Mesendoderm (in vitro differentiated cells): ENCODE results near the gene PHACTR1.

Source experiments
- DNase-seq: peaks from one replicate; pipeline ENCODE4 v3.0.0; 2013
- H2AK5ac ChIP-seq: 2 replicates; pipeline ENCODE4 v1.6.1; 2013; ENCODE audit warnings: low read length, inconsistent platforms
- H2BK120ac ChIP-seq: 2 replicates; pipeline ENCODE4 v1.6.1; 2013; ENCODE audit warnings: low read depth, mild to moderate bottlenecking, low read length, moderate library complexity, mixed read lengths
- H2BK15ac ChIP-seq: replicated peaks from 2 replicates; pipeline ENCODE4 v1.6.1; 2013; ENCODE audit warnings: low read depth, mild to moderate bottlenecking, moderate library complexity
- H2BK5ac ChIP-seq: 2 replicates; pipeline ENCODE4 v1.6.1; 2013; ENCODE audit warnings: low read length, inconsistent platforms
- H3K18ac ChIP-seq: 2 replicates; pipeline ENCODE4 v1.6.1; 2013; ENCODE audit warnings: mild to moderate bottlenecking, low read length, mixed read lengths
- H3K23ac ChIP-seq: one replicate; pipeline ENCODE4 v1.6.1; 2013; ENCODE audit warnings: low read length
- H3K27ac ChIP-seq: 2 replicates; pipeline ENCODE4 v1.5.1; 2013; ENCODE audit warnings: low read depth, mild to moderate bottlenecking, inconsistent platforms, low read length, moderate library complexity
- H3K27me3 ChIP-seq: 2 replicates; pipeline ENCODE4 v1.6.1; 2013; ENCODE audit warnings: low read length, control low read depth, mild to moderate bottlenecking, inconsistent platforms; ENCODE audit not compliant: insufficient read depth, poor library complexity
- H3K36me3 ChIP-seq: 2 replicates; pipeline ENCODE4 v1.6.1; 2013; ENCODE audit warnings: low read length, inconsistent platforms; ENCODE audit not compliant: control insufficient read depth, insufficient read depth
- H3K4ac ChIP-seq: one replicate; pipeline ENCODE4 v1.6.1; 2013; ENCODE audit warnings: low read depth, mild to moderate bottlenecking, low read length, moderate library complexity
- H3K4me1 ChIP-seq: 2 replicates; pipeline ENCODE4 v1.6.1; 2013; ENCODE audit warnings: low read depth, low read length, inconsistent platforms; ENCODE audit not compliant: control insufficient read depth
- H3K4me2 ChIP-seq: 2 replicates; pipeline ENCODE4 v1.6.1; 2013; ENCODE audit warnings: low read length
- H3K4me3 ChIP-seq: 2 replicates; pipeline ENCODE4 v1.5.1; 2013; ENCODE audit warnings: mild to moderate bottlenecking, low read length
- H3K56ac ChIP-seq: one replicate; pipeline ENCODE4 v1.6.1; 2013; ENCODE audit warnings: low read length
- H3K79me1 ChIP-seq: 2 replicates; pipeline ENCODE4 v1.6.1; 2013; ENCODE audit warnings: low read length, inconsistent platforms
- H3K79me2 ChIP-seq: 2 replicates; pipeline ENCODE4 v1.6.1; 2013; ENCODE audit warnings: mild to moderate bottlenecking, low read length; ENCODE audit not compliant: control insufficient read depth, insufficient read depth
- H3K9ac ChIP-seq: 2 replicates; pipeline ENCODE4 v1.6.1; 2013; ENCODE audit warnings: low read length, inconsistent platforms
- H4K5ac ChIP-seq: one replicate; pipeline ENCODE4 v1.6.1; 2013; ENCODE audit warnings: low read length
- H4K8ac ChIP-seq: one replicate; pipeline ENCODE4 v1.6.1; 2013; ENCODE audit warnings: low read depth, mild to moderate bottlenecking, control low read depth, low read length, moderate library complexity
- WGBS: extraction: QIAGEN DNeasy Blood & Tissue Kit; methylation state at CpG from one replicate; pipeline ENCODE4 v1.1.7; 2013; ENCODE audit warnings: low lambda C conversion rate, missing lambda C conversion rate; ENCODE audit not compliant: insufficient coverage; ENCODE audit errors: extremely low coverage; 5-methylcytosine and 5-hydroxymethylcytosine counted together

PHACTR1 gene

GRCh38 chr6:12803486-12803885 lies 86.9 kb downstream of the PHACTR1 start:
- WGBS = no CpG with 5 or more reads among the region's 3 CpGs

GRCh38 chr6:12804952-12805645 lies 88.5 kb downstream of the PHACTR1 start:
- Histone ChIP-seq H3K9ac (no peak overlapping the region), H4K5ac (no peak overlapping the region), H3K79me2 (no peaks in the 10 kb centered on the region), H2AK5ac (no peak overlapping the region), H3K18ac (no peak overlapping the region), H3K4me1 (no peaks in the 10 kb centered on the region), H3K4me3 (no peak overlapping the region), H3K79me1 (no peaks in the 10 kb centered on the region), H3K4ac (no peak overlapping the region), H4K8ac (no peak overlapping the region), H3K27me3 (no peaks in the 10 kb centered on the region), H3K4me2 (no peak overlapping the region), H3K36me3 (no peaks in the 10 kb centered on the region), H3K27ac (no peak overlapping the region), H2BK15ac (no peak overlapping the region), H3K56ac (no peak overlapping the region), H2BK120ac (no peak overlapping the region), H2BK5ac (no peak overlapping the region), H3K23ac (no peak overlapping the region)
- no peak for DNase-seq
- WGBS = no CpG with 5 or more reads among the region's 7 CpGs

More at GRCh38 chr6:12803486-12803885, 86.9 kb downstream of the PHACTR1 start:
- H3K4ac ChIP-seq = no peak overlapping the region
- no peak overlapping the region for H3K56ac ChIP-seq
- no peak overlapping the region for H3K23ac ChIP-seq
- H4K8ac ChIP-seq = no peak overlapping the region
- H3K36me3 ChIP-seq = no peaks in the 10 kb centered on the region
- H3K27me3 ChIP-seq = no peaks in the 10 kb centered on the region
- no peak overlapping the region for H3K4me3 ChIP-seq
- no peak overlapping the region for H3K27ac ChIP-seq
- H3K79me1 ChIP-seq = no peaks in the 10 kb centered on the region
- H3K4me1 ChIP-seq = no peaks in the 10 kb centered on the region
- H2BK5ac ChIP-seq = no peak overlapping the region
- H3K18ac ChIP-seq = no peak overlapping the region
- no peak overlapping the region for H2BK120ac ChIP-seq
- no peak overlapping the region for H2BK15ac ChIP-seq
- DNase-seq = no peak
- H3K79me2 ChIP-seq = no peaks in the 10 kb centered on the region
- no peak overlapping the region for H2AK5ac ChIP-seq
- no peak overlapping the region for H4K5ac ChIP-seq
- no peak overlapping the region for H3K4me2 ChIP-seq
- no peak overlapping the region for H3K9ac ChIP-seq

GRCh38 chr6:12806136-12806535 lies 89.6 kb downstream of the PHACTR1 start:
- 100% methylated on average over 1 of the region's 4 CpGs for WGBS
- H3K18ac ChIP-seq = no peak overlapping the region

GRCh38 chr6:12806796-12807195 lies 90.2 kb downstream of the PHACTR1 start:
- Histone ChIP-seq H2BK120ac (no peak overlapping the region), H4K5ac (no peak overlapping the region), H3K56ac (no peak overlapping the region), H3K36me3 (no peaks in the 10 kb centered on the region), H3K27ac (no peak overlapping the region), H2BK5ac (no peak overlapping the region), H2AK5ac (no peak overlapping the region), H3K4ac (no peak overlapping the region), H3K9ac (no peak overlapping the region), H3K23ac (no peak overlapping the region), H3K27me3 (no peaks in the 10 kb centered on the region), H3K79me2 (no peaks in the 10 kb centered on the region), H3K18ac (no peak overlapping the region), H3K79me1 (no peaks in the 10 kb centered on the region), H3K4me1 (no peaks in the 10 kb centered on the region), H2BK15ac (no peak overlapping the region), H3K4me2 (no peak overlapping the region), H4K8ac (no peak overlapping the region), H3K4me3 (no peak overlapping the region)
- no peak for DNase-seq
- WGBS = no CpG with 5 or more reads among the region's 1 CpG

More at GRCh38 chr6:12806136-12806535, 89.6 kb downstream of the PHACTR1 start:
- no peak overlapping the region for H2BK5ac ChIP-seq
- no peaks in the 10 kb centered on the region for H3K79me1 ChIP-seq
- no peak overlapping the region for H4K5ac ChIP-seq
- no peak overlapping the region for H3K4me2 ChIP-seq
- no peak overlapping the region for H3K4ac ChIP-seq
- no peak overlapping the region for H3K4me3 ChIP-seq
- H3K79me2 ChIP-seq = no peaks in the 10 kb centered on the region
- no peak overlapping the region for H3K56ac ChIP-seq
- no peak overlapping the region for H4K8ac ChIP-seq
- no peak overlapping the region for H3K27ac ChIP-seq
- H3K27me3 ChIP-seq = no peaks in the 10 kb centered on the region
- no peak overlapping the region for H3K9ac ChIP-seq
- H3K23ac ChIP-seq = no peak overlapping the region
- no peak for DNase-seq
- H2BK120ac ChIP-seq = no peak overlapping the region
- H3K4me1 ChIP-seq = no peaks in the 10 kb centered on the region
- no peaks in the 10 kb centered on the region for H3K36me3 ChIP-seq
- H2BK15ac ChIP-seq = no peak overlapping the region
- H2AK5ac ChIP-seq = no peak overlapping the region

- Histone ChIP-seq H3K4me3 (no peak overlapping the region), H3K56ac (no peak overlapping the region), H4K8ac (no peak overlapping the region), H3K18ac (no peak overlapping the region), H3K27ac (no peak overlapping the region), H3K36me3 (no peaks in the 10 kb centered on the region), H3K4me1 (peaks cover 4% of the 10 kb centered on the region), H3K9ac (no peak overlapping the region), H3K4me2 (no peak overlapping the region), H3K79me1 (no peaks in the 10 kb centered on the region), H2BK5ac (no peak overlapping the region), H3K79me2 (no peaks in the 10 kb centered on the region), H3K23ac (no peak overlapping the region), H2AK5ac (no peak overlapping the region), H3K27me3 (no peaks in the 10 kb centered on the region), H2BK15ac (no peak overlapping the region), H3K4ac (no peak overlapping the region), H4K5ac (no peak overlapping the region), H2BK120ac (no peak overlapping the region)
- WGBS = no CpG with 5 or more reads among the region's 8 CpGs
- no peak for DNase-seq
Observed at GRCh38 chr6:12811519-12811918, 95.0 kb downstream of the PHACTR1 start.

GRCh38 chr6:12813321-12813720 lies 96.8 kb downstream of the PHACTR1 start:
- Histone ChIP-seq H3K4me2 (no peak overlapping the region), H4K5ac (no peak overlapping the region), H3K9ac (no peak overlapping the region), H3K27me3 (no peaks in the 10 kb centered on the region), H3K79me2 (no peaks in the 10 kb centered on the region), H3K4ac (no peak overlapping the region), H2BK15ac (no peak overlapping the region), H3K79me1 (no peaks in the 10 kb centered on the region), H3K4me3 (no peak overlapping the region), H3K4me1 (peaks cover 4% of the 10 kb centered on the region), H3K18ac (no peak overlapping the region), H2BK5ac (no peak overlapping the region), H2AK5ac (no peak overlapping the region), H3K36me3 (no peaks in the 10 kb centered on the region), H3K23ac (no peak overlapping the region), H3K27ac (no peak overlapping the region), H2BK120ac (no peak overlapping the region), H3K56ac (no peak overlapping the region), H4K8ac (no peak overlapping the region)
- DNase-seq = no peak
- WGBS = no CpG with 5 or more reads among the region's 2 CpGs
